ENCODE data around the gene RASSF5.
"Not testable (repeated sequence)": the region's sequence is repeated elsewhere in the genome, so short reads cannot be mapped to it uniquely, and the experiment has no call there.

The RASSF5 gene

DNA sequence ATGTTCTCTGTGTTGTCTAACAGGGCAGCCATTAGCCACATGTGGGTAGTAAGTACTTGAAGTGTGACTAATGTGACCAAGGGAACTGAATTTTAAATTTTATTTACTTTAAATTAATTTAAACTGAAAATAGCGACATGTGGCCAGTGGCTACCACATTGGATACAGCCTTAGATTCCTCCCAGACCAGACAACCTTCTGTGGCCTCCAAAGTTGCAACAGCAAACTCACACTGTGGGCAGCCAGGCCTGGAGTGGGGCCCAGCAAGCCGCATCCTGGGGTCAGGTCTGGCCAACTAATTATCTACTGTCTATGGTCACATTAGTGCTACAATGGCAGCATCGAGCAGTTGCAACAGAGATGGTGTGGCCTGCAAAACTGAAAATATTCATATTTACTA, 93.2 kb downstream of the RASSF5 start:
- H3K4me3 ChIP-seq (ENCODE audit: low read depth, low read length): no peak overlapping the region
- TF ChIP-seq, protein P1, sequence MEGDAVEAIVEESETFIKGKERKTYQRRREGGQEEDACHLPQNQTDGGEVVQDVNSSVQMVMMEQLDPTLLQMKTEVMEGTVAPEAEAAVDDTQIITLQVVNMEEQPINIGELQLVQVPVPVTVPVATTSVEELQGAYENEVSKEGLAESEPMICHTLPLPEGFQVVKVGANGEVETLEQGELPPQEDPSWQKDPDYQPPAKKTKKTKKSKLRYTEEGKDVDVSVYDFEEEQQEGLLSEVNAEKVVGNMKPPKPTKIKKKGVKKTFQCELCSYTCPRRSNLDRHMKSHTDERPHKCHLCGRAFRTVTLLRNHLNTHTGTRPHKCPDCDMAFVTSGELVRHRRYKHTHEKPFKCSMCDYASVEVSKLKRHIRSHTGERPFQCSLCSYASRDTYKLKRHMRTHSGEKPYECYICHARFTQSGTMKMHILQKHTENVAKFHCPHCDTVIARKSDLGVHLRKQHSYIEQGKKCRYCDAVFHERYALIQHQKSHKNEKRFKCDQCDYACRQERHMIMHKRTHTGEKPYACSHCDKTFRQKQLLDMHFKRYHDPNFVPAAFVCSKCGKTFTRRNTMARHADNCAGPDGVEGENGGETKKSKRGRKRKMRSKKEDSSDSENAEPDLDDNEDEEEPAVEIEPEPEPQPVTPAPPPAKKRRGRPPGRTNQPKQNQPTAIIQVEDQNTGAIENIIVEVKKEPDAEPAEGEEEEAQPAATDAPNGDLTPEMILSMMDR (IDR thresholded peaks at IDR 0.05; ENCODE audit: low read depth, low read length): no peak

DNA sequence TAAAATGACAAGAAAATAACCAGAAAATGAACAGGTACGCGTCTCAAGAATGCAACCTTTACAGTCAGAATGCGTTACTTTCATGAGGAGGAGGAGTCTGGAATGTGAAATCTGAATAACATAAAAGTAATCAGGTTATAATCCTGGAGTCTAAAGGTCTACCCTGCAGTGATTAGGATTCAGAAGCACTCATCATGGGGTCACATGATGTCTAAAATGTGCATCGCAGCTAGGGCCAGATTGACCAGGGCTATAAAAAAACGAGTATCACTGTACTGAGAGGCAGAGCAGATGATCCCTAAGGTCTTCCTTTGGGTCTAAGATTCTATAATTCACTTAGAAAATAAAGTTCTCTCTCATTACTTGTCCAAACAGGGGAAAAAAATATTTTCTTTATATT, 97.5 kb downstream of the RASSF5 start:
- H3K4me3 ChIP-seq (ENCODE audit: low read depth, low read length): no peak overlapping the region
- TF ChIP-seq, protein P1 (IDR thresholded peaks at IDR 0.05; ENCODE audit: low read depth, low read length): no peak

DNA sequence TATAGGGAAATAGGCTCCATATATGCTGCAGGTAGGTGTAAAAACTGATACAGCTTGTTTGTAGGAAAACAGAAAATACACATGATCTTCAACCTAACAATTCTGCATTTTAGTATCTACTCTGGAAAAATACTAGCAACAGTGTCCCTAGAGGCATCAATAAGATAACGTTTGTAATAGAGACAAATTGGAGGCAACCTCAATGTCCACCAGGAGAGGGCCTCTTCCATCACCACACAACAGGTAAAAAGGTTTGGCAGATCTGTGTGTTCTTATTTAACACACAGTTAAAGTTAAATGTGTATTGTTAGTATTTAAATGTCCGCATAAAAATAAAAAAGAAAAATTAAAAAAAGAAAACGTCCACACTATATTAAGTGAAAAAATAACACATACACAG, 99.5 kb downstream of the RASSF5 start:
- TF ChIP-seq, protein P1 (IDR thresholded peaks at IDR 0.05; ENCODE audit: low read depth, low read length): peak; percentile 26; the same call in 1 of the 2 replicates
- no peak overlapping the region for H3K4me3 ChIP-seq (ENCODE audit: low read depth, low read length)

DNA sequence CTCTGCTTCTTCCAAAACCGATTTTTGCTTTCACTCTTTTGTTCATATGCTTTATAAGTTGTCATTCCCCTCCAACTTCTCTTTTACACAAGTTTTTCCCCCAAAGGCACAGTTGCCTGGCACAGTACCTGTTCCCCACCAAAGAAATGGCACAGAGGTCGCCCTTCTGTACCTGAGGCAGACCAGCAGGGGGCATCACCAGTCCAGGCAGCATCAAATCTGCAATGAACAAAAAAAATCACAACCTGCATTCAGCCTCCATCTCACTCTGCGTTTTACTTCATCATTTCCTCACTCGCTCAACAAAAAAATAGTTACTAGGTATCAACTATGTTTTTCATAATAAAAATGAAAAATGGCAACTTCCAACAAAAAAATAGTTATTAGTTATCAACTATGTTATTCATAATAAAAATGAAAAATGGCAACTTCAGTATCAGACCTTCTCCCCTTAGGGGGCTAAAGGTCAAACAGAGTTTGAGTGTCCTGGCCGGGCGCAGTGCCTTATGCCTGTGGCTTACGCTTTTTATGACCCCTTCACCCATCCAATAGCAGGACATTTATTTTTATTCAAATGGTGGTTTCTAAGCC, 100.9 kb downstream of the RASSF5 start:
- TF ChIP-seq, protein P1 (IDR thresholded peaks at IDR 0.05; ENCODE audit: low read depth, low read length): peak; percentile 63
- H3K4me3 ChIP-seq (ENCODE audit: low read depth, low read length): no peak overlapping the region

DNA sequence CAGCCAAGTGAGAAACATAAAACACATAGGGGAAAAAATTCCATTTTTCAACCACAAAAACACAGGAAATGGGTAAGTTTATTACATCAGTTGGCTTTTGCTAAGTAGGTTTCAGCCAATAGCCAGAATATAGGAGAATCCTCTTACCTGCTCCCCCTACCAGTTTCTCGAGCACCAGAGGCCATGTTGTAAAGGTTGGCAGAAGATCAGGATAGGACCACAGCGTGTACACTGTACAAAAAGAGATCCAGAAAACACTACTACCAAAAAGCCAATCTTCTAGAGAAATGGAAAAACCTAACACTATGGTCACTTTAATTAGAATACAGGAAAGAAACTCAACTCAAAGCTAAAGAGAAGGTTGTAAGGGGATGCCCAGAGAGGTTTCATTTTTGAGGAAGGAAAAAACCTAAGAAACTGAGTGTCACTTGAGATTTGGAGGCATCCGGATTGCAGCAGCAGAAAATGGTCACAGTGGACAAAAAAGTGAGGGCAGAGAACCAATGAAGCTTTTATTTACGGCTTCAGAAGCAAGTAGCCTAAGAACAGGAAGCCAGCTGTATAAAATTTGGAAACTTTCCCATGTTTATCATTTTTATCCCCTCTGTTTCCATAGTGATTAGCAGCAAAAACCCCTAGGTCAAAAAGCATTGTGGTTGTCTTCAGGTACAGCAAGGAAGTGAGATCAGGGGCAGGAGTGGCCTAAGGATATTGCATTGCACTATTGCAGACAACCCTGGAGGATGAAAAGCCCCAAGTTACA, 102.1 kb downstream of the RASSF5 start:
- TF ChIP-seq, protein P1 (IDR thresholded peaks at IDR 0.05; ENCODE audit: low read depth, low read length): no peak
- H3K4me3 ChIP-seq (ENCODE audit: low read depth, low read length): no peak overlapping the region

DNA sequence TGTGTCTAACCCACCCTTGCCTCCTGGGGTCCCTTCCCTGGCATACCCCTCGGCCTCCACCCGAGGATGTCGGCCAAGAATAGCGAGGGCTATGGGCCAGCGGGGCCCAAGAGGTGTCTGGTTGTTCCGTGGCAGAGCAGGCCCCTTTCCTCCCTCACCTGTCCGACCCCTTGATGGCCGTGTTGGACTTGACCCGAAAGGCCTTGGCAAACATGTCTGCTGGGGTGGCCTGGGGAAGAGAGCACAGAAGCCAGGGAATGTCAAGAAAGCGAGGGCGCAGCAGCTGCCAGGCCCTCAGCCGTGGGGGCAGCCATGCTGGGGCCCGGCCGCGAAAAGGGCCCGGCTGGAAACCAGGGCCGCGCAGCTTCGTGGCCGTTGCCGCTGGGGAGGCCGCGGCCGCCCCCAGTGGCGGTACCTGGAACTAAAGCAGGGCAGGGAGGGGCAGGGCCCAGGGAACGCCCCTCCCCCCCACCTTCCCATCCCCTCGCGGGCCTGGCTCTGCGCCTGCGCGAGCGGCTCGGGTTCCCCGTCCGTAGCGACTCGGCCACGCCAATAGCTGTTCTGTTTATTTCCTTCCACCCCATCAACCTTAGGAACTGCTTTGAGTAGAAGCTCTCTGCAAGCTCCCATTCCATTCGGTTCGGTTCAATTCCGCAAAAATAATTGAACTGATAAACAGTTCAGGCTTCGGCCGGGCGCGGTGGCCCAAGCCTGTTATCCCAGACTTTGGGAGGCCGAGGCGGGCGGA, 105.0 kb downstream of the RASSF5 start, which contains the start of gene EIF2D:
TSS of gene EIF2D (minus strand) at position 337 of the 748 bp plus-strand sequence. CDS start at position 214, 123 bp downstream.
- H3K4me3 ChIP-seq (ENCODE audit: low read depth, low read length): peak within 1 kb of the TSS; percentile 93
- TF ChIP-seq, protein P1 (IDR thresholded peaks at IDR 0.05; ENCODE audit: low read depth, low read length): peak; percentile 94

DNA sequence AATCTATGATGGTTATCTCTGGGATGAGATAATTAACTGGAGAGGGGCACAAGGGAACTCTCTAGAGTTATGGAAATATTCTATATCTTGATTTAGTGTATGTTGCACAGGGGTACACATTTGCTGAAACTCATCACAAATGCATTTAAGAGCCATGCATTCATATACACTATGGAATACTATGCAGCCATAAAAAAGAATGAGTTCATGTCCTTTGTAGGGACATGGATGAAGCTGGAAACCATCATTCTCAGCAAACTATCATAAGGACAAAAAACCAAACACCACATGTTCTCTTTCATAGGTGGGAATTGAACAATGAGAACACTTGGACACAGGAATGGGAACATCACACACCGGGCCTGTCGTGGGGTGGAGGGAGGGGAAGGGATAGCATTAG, 119.1 kb downstream of the RASSF5 start:
- H3K4me3 ChIP-seq (ENCODE audit: low read depth, low read length): not testable (repeated sequence)

Measured in WI38 (cell line).